Measurements from ENCODE around the gene HBEGF.

The HBEGF gene

GRCh38 chr5:140362875-140363630 lies 16.6 kb upstream of the HBEGF start:
- H3K4me3 ChIP-seq (replicated peaks; ENCODE audit: insufficient read depth, low read length), result no peak overlapping the region; the same call in 1 of the 2 replicates
- TF ChIP-seq POLR2AphosphoS5 (IDR thresholded peaks at IDR 0.05; ENCODE audit: low read depth) (no peak), GABPA (IDR thresholded peaks at IDR 0.05; ENCODE audit: low read depth) (no peak), SPI1 (IDR thresholded peaks at IDR 0.05; ENCODE audit: borderline replicate concordance, low read depth) (peak; percentile 7; the same call in 1 of the 2 replicates), REST (IDR thresholded peaks at IDR 0.05; ENCODE audit: insufficient replicate concordance, low read depth) (no peak)
- TF ChIP-seq, protein P1, sequence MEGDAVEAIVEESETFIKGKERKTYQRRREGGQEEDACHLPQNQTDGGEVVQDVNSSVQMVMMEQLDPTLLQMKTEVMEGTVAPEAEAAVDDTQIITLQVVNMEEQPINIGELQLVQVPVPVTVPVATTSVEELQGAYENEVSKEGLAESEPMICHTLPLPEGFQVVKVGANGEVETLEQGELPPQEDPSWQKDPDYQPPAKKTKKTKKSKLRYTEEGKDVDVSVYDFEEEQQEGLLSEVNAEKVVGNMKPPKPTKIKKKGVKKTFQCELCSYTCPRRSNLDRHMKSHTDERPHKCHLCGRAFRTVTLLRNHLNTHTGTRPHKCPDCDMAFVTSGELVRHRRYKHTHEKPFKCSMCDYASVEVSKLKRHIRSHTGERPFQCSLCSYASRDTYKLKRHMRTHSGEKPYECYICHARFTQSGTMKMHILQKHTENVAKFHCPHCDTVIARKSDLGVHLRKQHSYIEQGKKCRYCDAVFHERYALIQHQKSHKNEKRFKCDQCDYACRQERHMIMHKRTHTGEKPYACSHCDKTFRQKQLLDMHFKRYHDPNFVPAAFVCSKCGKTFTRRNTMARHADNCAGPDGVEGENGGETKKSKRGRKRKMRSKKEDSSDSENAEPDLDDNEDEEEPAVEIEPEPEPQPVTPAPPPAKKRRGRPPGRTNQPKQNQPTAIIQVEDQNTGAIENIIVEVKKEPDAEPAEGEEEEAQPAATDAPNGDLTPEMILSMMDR (IDR thresholded peaks at IDR 0.05; ENCODE audit: insufficient read depth, low read length), result peak; percentile 95

DNA sequence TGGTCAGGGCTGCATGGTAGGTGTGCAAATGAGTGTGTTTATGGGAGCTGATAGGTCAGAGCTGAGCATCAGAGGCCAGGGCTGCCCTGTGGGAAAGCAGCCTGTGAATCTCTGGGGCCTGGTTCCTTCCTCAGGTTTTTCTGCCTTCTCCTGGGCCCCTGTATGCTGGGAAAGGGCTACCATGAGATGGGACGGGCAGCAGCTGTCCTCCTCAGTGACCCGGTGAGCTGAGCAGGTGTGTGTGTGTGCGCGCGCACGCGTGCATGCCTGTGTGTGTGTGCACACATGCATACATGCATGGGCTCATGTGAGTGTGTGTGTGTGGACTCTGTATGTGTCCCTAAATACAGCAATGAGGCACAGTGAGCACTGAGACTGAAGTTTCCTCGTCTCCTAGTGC lies 15.9 kb upstream of the HBEGF start:
- no peak for TF ChIP-seq REST (IDR thresholded peaks at IDR 0.05; ENCODE audit: insufficient replicate concordance, low read depth)
- no peak for TF ChIP-seq POLR2AphosphoS5 (IDR thresholded peaks at IDR 0.05; ENCODE audit: low read depth)
- TF ChIP-seq, protein P1 (IDR thresholded peaks at IDR 0.05; ENCODE audit: insufficient read depth, low read length), result no peak
- TF ChIP-seq GABPA (IDR thresholded peaks at IDR 0.05; ENCODE audit: low read depth), result no peak
- TF ChIP-seq SPI1 (IDR thresholded peaks at IDR 0.05; ENCODE audit: borderline replicate concordance, low read depth), result no peak
- no peak for DNase-seq (ENCODE audit: low read depth in 1 of 2, low spot score in 1 of 2)
- Histone ChIP-seq H3K27ac (replicated peaks) (no peak overlapping the region), H3K27me3 (ENCODE audit: insufficient read depth, poor library complexity, severe bottlenecking) (no peaks in the 10 kb centered on the region), H3K4me3 (replicated peaks; ENCODE audit: insufficient read depth, low read length) (no peak overlapping the region)

More at GRCh38 chr5:140362875-140363630, 16.6 kb upstream of the HBEGF start:
- Histone ChIP-seq H3K27me3 (ENCODE audit: insufficient read depth, poor library complexity, severe bottlenecking) (no peaks in the 10 kb centered on the region), H3K27ac (replicated peaks) (no peak overlapping the region)
- peak; percentile 69 to 83 for DNase-seq (ENCODE audit: low read depth in 1 of 2, low spot score in 1 of 2)

GRCh38 chr5:140361901-140362300 lies 15.5 kb upstream of the HBEGF start:
- no peaks in the 10 kb centered on the region for H3K27me3 ChIP-seq (ENCODE audit: insufficient read depth, poor library complexity, severe bottlenecking)
- no peak for TF ChIP-seq SPI1 (IDR thresholded peaks at IDR 0.05; ENCODE audit: borderline replicate concordance, low read depth)
- no peak overlapping the region for H3K27ac ChIP-seq (replicated peaks)
- no peak for DNase-seq (ENCODE audit: low read depth in 1 of 2, low spot score in 1 of 2)
- no peak overlapping the region for H3K4me3 ChIP-seq (replicated peaks; ENCODE audit: insufficient read depth, low read length)

GRCh38 chr5:140360681-140361479 lies 14.5 kb upstream of the HBEGF start:
- Histone ChIP-seq H3K27me3 (ENCODE audit: insufficient read depth, poor library complexity, severe bottlenecking) (no peaks in the 10 kb centered on the region), H3K4me3 (replicated peaks; ENCODE audit: insufficient read depth, low read length) (no peak overlapping the region), H3K27ac (replicated peaks) (no peak overlapping the region)
- TF ChIP-seq GABPA (IDR thresholded peaks at IDR 0.05; ENCODE audit: low read depth) (no peak), SPI1 (IDR thresholded peaks at IDR 0.05; ENCODE audit: borderline replicate concordance, low read depth) (no peak), POLR2AphosphoS5 (IDR thresholded peaks at IDR 0.05; ENCODE audit: low read depth) (no peak), REST (IDR thresholded peaks at IDR 0.05; ENCODE audit: insufficient replicate concordance, low read depth) (no peak)
- TF ChIP-seq, protein P1 (IDR thresholded peaks at IDR 0.05; ENCODE audit: insufficient read depth, low read length), result no peak
- no peak for DNase-seq (ENCODE audit: low read depth in 1 of 2, low spot score in 1 of 2)

Measured in HL-60 (cell line).